ENCODE data around the gene SYNGR2.

DNA sequence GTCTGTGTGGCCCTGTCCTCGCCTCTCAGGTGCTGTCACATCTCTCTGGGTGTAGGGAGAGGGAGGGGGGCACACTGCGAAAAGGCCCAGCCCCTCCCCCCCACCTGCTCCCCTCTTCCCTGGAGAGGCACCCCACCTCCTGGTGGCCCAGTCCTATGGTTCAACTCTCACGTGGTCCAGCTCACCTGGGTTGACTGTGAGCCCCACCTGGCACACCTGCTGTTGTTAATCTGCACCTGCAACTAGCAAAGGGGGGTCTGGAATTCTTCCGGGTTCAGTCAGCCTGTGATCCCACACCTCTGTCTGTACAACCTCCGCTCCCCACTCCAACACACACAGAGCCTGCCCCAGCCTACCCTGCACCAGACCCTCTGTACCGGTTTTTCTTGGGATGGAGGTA lies 2.0 kb upstream of the SYNGR2 start:
- TF ChIP-seq, protein P1, sequence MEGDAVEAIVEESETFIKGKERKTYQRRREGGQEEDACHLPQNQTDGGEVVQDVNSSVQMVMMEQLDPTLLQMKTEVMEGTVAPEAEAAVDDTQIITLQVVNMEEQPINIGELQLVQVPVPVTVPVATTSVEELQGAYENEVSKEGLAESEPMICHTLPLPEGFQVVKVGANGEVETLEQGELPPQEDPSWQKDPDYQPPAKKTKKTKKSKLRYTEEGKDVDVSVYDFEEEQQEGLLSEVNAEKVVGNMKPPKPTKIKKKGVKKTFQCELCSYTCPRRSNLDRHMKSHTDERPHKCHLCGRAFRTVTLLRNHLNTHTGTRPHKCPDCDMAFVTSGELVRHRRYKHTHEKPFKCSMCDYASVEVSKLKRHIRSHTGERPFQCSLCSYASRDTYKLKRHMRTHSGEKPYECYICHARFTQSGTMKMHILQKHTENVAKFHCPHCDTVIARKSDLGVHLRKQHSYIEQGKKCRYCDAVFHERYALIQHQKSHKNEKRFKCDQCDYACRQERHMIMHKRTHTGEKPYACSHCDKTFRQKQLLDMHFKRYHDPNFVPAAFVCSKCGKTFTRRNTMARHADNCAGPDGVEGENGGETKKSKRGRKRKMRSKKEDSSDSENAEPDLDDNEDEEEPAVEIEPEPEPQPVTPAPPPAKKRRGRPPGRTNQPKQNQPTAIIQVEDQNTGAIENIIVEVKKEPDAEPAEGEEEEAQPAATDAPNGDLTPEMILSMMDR (IDR thresholded peaks at IDR 0.05): no peak
- TF ChIP-seq EP300 (IDR thresholded peaks at IDR 0.05) (no peak), POLR2A (IDR thresholded peaks at IDR 0.05) (no peak), POLR2AphosphoS5 (IDR thresholded peaks at IDR 0.05) (no peak)
